Dendritic cell treated with granulocyte-macrophage colony-stimulating factor and Interleukin-4, amounts not matched to agents 40 ng/mL and 50 ng/mL, for 4 days (primary cell): Measurements from ENCODE around the gene NPTX1.
"Not testable (repeated sequence)": the region's sequence is repeated elsewhere in the genome, so short reads cannot be mapped to it uniquely, and the experiment has no call there.

Experiments
- H3K27ac Mint-ChIP-seq: one replicate; pipeline ENCODE4 v1.8.0; 2022; ENCODE audit warnings: mild to moderate bottlenecking, mixed read lengths
- H3K27me3 Mint-ChIP-seq: one replicate; pipeline ENCODE4 v1.8.0; 2022; ENCODE audit warnings: mild to moderate bottlenecking, mixed read lengths
- H3K36me3 Mint-ChIP-seq: one replicate; pipeline ENCODE4 v1.8.0; 2022; ENCODE audit warnings: low read depth, mixed read lengths
- H3K4me1 Mint-ChIP-seq: one replicate; pipeline ENCODE4 v1.8.0; 2022; ENCODE audit warnings: low read depth, mixed read lengths
- H3K4me3 Mint-ChIP-seq: one replicate; pipeline ENCODE4 v1.8.0; 2022; ENCODE audit warnings: mild to moderate bottlenecking, moderate library complexity, mixed read lengths
- H3K9me3 Mint-ChIP-seq: one replicate; pipeline ENCODE4 v1.8.0; 2022; ENCODE audit warnings: mixed read lengths
- intact Hi-C: fragments of 100-400 bp; cut with micrococcal nuclease; formaldehyde crosslinking; loops from one replicate; pipeline ENCODE4 v1.15.0; 2022

The NPTX1 gene

DNA sequence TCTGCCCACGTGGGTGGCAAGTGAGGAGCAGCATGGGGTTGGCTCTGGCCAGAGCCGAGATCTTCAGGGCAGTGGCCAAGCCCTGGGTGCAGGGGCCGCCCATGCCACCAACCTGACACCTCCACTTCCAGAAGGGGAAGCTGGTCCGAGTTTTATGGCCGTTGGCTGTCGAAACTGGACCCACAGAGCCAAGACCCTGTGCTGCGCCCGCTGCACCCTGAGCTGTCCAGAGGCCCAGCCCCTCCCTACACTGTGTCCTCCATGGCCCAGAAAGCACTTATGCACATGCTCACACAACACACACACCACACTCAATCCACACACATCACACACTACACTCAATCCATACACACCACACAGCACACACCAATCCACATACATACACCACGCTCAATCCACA, 34.4 kb upstream of the NPTX1 start:
- peaks cover 10% of the 10 kb centered on the region for H3K27me3 Mint-ChIP-seq
- no peak overlapping the region for H3K4me3 Mint-ChIP-seq
- intact Hi-C loops, result no loop called here
- no peak overlapping the region for H3K27ac Mint-ChIP-seq
- H3K4me1 Mint-ChIP-seq, result no peaks in the 10 kb centered on the region
- H3K9me3 Mint-ChIP-seq, result no peaks in the 10 kb centered on the region
- H3K36me3 Mint-ChIP-seq, result no peaks in the 10 kb centered on the region

DNA sequence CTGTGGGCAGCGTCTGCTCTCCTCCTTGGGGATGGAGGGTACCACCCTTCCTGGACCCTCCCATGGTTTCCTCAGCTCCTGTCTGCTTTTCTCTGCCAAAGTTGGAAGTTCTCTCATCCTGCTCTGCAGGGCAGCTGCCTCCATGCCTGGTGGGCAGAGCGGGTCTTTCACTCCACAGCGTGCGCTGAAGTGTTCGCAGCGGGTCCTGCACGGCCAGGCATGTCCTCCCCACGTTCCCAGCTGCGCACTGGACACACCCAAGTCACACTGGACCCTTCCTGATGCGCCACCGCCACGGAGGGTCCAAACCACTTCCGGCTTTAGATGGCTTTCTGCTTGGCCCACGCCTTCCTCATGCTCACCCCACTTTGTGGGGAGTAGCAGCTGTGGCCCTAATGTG, 33.7 kb upstream of the NPTX1 start:
- Mint-ChIP-seq H3K4me1 (no peaks in the 10 kb centered on the region), H3K27ac (no peak overlapping the region), H3K27me3 (peaks cover 13% of the 10 kb centered on the region), H3K36me3 (no peaks in the 10 kb centered on the region), H3K4me3 (no peak overlapping the region), H3K9me3 (no peaks in the 10 kb centered on the region)
- intact Hi-C loops, result no loop called here

DNA sequence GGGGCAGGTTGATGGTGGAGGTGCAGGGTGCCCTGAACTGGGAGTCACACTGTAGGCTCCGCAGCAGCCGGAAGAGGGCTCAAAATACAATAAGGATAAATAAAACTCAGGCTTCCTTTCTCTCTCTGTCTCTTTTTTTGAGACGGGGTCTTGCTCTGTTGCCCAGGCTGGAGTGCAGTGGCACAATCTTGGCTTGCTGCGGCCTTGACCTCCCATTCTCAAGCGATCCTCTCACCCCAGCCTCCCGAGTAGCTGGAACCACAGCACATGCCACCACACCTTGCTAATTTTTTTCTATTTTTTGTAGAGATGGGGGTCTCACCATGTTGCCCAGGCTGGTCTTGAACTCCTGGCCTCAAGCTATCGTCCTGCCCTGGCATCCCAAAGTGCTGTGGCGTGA, 32.9 kb upstream of the NPTX1 start:
- no peaks in the 10 kb centered on the region for H3K36me3 Mint-ChIP-seq
- H3K9me3 Mint-ChIP-seq, result no peaks in the 10 kb centered on the region
- intact Hi-C loops, result no loop called here
- H3K27me3 Mint-ChIP-seq, result peaks cover 18% of the 10 kb centered on the region
- H3K27ac Mint-ChIP-seq, result no peak overlapping the region
- no peak overlapping the region for H3K4me3 Mint-ChIP-seq
- no peaks in the 10 kb centered on the region for H3K4me1 Mint-ChIP-seq

- intact Hi-C loops, result no loop called here
- no peak overlapping the region for H3K27ac Mint-ChIP-seq
- H3K27me3 Mint-ChIP-seq, result peaks cover 19% of the 10 kb centered on the region
- no peak overlapping the region for H3K4me3 Mint-ChIP-seq
- H3K4me1 Mint-ChIP-seq, result no peaks in the 10 kb centered on the region
- H3K36me3 Mint-ChIP-seq, result no peaks in the 10 kb centered on the region
- no peaks in the 10 kb centered on the region for H3K9me3 Mint-ChIP-seq
These were observed 31.6 kb upstream of the NPTX1 start for GRCh38 chr17:80507965-80508364.

DNA sequence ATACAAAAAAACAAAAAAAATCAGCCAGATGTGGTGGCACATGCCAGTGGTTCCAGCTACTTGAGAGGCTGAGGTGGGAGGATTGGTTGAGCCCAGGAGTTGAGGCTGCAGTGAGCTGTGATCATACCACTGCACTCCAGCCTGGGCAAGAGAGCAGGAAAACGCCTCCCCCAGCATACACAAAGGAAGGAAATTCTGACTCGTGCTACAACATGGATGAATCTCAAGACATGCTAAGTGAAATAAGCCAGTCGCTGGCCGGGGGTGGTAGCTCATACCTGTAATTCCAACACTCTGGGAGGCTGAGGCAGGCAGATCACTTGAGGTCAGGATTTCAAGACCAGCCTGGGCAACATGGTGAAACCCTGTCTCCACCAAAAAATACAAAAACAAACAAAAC, 30.8 kb upstream of the NPTX1 start:
- H3K36me3 Mint-ChIP-seq, H3K9me3 Mint-ChIP-seq, H3K4me1 Mint-ChIP-seq, H3K4me3 Mint-ChIP-seq, intact Hi-C loops, H3K27ac Mint-ChIP-seq: not testable (repeated sequence)
- peaks cover 19% of the 10 kb centered on the region for H3K27me3 Mint-ChIP-seq

GRCh38 chr17:80504686-80505413, 28.4 kb upstream of the NPTX1 start:
- peaks cover 22% of the 10 kb centered on the region for H3K27me3 Mint-ChIP-seq
- intact Hi-C loops, result no loop called here
- no peaks in the 10 kb centered on the region for H3K36me3 Mint-ChIP-seq
- H3K9me3 Mint-ChIP-seq, result no peaks in the 10 kb centered on the region
- no peak overlapping the region for H3K27ac Mint-ChIP-seq
- H3K4me1 Mint-ChIP-seq, result no peaks in the 10 kb centered on the region
- H3K4me3 Mint-ChIP-seq, result no peak overlapping the region

DNA sequence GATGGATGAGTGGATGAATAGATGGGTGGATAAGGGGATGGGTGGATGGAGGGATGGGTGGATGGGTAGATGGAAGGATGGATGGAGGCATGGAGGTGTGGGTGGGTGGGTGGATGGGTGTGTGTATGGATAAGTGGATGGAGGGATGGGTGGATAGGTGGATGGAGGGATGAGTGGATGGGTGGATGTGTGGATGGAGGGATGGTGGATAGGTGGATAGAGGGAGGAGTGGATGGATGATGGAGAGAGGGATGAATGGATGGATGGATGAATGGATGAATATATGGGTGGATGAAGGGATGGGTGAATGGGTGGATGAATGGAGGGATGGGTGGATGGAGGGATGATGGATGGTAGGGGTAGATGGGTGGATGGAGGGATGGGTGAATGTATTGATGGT, 27.5 kb upstream of the NPTX1 start:
- H3K36me3 Mint-ChIP-seq, result no peaks in the 10 kb centered on the region

DNA sequence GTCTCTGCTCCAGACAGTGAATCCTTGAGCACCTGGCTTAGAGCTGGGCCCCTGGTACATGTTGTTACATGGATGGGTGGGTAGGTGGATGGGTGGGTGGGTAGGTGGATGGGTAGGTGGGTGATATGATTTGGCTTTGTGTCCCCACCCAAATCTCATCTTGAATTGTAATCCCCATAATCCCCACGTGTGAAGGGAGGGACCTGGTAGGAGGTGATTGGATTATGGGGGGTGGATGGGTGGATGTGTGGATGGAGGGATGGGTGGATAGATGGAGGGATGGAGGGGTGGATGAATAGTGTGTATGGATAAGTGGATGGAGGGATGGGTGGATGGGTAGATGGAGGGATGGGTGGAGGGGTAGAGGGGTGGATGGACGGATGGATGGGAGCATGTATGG, 26.6 kb upstream of the NPTX1 start:
- no peak overlapping the region for H3K4me3 Mint-ChIP-seq
- intact Hi-C loops, result no loop called here
- no peak overlapping the region for H3K27ac Mint-ChIP-seq
- H3K4me1 Mint-ChIP-seq, result no peaks in the 10 kb centered on the region
- peaks cover 25% of the 10 kb centered on the region for H3K27me3 Mint-ChIP-seq
- H3K36me3 Mint-ChIP-seq, result no peaks in the 10 kb centered on the region
- H3K9me3 Mint-ChIP-seq, result no peaks in the 10 kb centered on the region

More for the DNA sequence above, 27.5 kb upstream of the NPTX1 start:
- Mint-ChIP-seq H3K27ac (no peak overlapping the region), H3K9me3 (no peaks in the 10 kb centered on the region), H3K4me1 (no peaks in the 10 kb centered on the region), H3K4me3 (no peak overlapping the region), H3K27me3 (peaks cover 22% of the 10 kb centered on the region)
- intact Hi-C loops, result no loop called here

DNA sequence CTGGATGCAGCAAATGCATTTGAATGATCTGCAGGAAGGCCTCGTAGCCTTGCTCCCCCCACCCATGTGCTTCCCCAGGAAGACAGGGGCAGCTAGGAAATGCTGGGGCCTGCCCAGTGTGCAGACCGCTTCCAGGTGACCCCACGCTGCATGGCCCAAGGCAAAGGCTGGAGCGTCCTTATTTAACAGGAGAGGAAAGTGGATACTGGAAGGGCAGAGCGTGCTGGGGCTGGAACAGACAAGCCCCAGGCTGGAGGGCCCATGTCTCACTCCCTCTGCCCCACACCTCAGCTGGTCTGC, 26.1 kb upstream of the NPTX1 start:
- Mint-ChIP-seq H3K36me3 (no peaks in the 10 kb centered on the region), H3K9me3 (no peaks in the 10 kb centered on the region), H3K27me3 (peaks cover 29% of the 10 kb centered on the region), H3K4me1 (no peaks in the 10 kb centered on the region), H3K4me3 (no peak overlapping the region), H3K27ac (no peak overlapping the region)
- intact Hi-C loops, result no loop called here

DNA sequence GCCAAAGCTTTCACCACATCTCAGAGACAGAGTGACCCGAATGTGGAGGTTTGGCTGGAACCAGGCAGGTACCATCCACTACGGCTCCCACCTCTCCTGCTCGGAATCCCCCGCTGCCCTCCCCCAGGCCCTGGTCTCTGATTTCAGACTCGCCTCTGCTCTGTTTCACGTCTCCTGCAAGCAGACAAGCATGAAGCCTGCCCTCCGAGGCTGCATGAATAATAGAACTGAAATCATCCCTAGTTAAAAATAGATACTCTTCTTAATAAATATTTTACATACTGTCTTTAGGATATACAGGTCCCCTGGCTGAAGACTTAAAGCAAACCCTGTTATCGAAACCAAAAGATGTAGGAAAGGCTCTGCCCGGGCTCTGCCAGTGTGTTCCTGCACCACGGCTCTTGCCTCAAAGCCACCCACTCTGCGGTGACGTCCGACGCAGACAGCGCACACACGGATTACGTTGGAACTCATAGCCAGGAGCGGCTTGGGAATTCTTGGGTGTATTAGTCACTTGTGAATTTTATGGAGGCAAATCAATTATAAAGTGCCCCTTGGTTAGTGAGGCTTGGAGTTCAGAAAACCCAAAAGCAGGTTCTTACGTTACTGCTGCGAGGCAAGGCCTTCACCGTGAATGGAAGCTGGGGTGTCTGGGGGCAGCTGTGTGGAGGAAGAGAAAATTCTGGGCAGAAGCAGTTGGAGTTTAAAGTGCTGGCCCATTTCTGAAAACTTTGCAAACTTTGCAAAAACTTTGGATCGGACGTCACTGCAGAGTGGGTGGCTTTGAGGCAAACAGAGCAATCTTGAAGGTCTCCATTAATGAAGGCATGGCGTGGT, 25.6 kb upstream of the NPTX1 start:
- H3K27ac Mint-ChIP-seq, result no peak overlapping the region
- intact Hi-C loops, result no loop called here
- no peaks in the 10 kb centered on the region for H3K36me3 Mint-ChIP-seq
- no peaks in the 10 kb centered on the region for H3K9me3 Mint-ChIP-seq
- no peak overlapping the region for H3K4me3 Mint-ChIP-seq
- H3K27me3 Mint-ChIP-seq, result peaks cover 29% of the 10 kb centered on the region
- no peaks in the 10 kb centered on the region for H3K4me1 Mint-ChIP-seq

DNA sequence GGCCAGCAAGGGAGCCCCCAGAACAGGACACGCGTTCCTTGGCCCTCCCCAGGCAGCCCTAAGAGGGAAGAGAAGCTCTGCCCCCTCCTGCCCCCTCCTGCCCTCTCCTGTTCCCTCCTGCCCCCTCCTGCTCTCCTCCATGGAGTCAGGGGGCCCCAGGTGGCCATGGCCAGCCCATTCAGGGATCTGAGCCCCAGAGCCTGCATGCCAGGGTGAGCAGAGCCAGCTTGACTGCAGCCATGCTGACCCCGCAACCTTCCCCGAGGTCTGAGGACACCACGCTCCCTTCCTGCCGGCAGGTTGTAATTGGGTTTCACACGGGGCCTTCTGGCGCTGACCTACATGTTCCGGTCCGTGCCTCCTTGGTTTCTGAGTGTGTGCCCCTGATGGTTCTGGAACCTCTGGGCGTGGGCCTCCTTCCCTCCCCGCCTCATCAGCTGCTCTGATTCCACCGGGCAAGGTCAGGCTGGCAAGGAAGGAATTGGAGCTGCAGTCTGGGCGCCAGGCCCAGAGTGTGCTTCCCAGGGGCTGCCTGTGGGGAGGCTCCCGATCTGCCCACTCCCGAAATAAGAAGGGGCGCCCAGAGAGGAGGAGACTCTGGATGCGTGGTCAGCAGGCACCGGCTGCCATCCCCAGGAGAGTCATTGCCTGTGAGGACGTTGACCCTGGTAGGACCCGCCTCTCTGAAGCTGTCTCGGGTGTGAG, 23.7 kb upstream of the NPTX1 start:
- Mint-ChIP-seq H3K9me3 (no peaks in the 10 kb centered on the region), H3K4me1 (no peaks in the 10 kb centered on the region), H3K27me3 (peaks cover 33% of the 10 kb centered on the region), H3K4me3 (no peak overlapping the region), H3K27ac (no peak overlapping the region), H3K36me3 (no peaks in the 10 kb centered on the region)
- intact Hi-C loops, result no loop called here

DNA sequence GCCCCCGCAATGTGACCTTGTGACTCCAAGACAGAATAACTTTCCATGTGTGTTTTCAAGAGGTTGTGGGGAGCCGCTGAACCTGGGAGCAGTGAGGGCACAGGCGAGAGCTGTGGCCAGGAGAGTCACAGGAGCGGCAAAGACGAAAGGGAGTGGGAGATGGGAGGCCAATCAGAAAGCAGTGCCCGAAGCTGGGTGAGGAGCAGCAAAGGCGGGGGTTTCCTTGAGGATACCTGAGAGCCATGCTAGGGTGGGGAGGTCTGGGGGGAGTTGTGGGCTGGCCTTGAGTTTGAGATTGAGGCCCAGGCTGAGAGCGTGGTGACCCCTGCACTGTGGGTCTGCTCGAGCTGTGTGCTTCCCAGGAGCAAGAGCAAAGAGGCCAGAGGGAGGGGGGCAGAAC, 23.2 kb upstream of the NPTX1 start:
- no peak overlapping the region for H3K27ac Mint-ChIP-seq

GRCh38 chr17:80498920-80499410, 22.6 kb upstream of the NPTX1 start:
- H3K4me3 Mint-ChIP-seq, result no peak overlapping the region
- no peaks in the 10 kb centered on the region for H3K9me3 Mint-ChIP-seq
- H3K4me1 Mint-ChIP-seq, result no peaks in the 10 kb centered on the region
- H3K27me3 Mint-ChIP-seq, result peaks cover 25% of the 10 kb centered on the region
- no peak overlapping the region for H3K27ac Mint-ChIP-seq
- H3K36me3 Mint-ChIP-seq, result no peaks in the 10 kb centered on the region
- intact Hi-C loops, result no loop called here

More for the DNA sequence above, 23.2 kb upstream of the NPTX1 start:
- H3K4me3 Mint-ChIP-seq, result no peak overlapping the region
- no peaks in the 10 kb centered on the region for H3K4me1 Mint-ChIP-seq
- no peaks in the 10 kb centered on the region for H3K36me3 Mint-ChIP-seq
- no peaks in the 10 kb centered on the region for H3K9me3 Mint-ChIP-seq
- intact Hi-C loops, result no loop called here
- H3K27me3 Mint-ChIP-seq, result peaks cover 31% of the 10 kb centered on the region

GRCh38 chr17:80498242-80498919, 22.0 kb upstream of the NPTX1 start:
- Mint-ChIP-seq H3K4me1 (no peaks in the 10 kb centered on the region), H3K36me3 (no peaks in the 10 kb centered on the region), H3K4me3 (no peak overlapping the region), H3K9me3 (no peaks in the 10 kb centered on the region), H3K27me3 (peaks cover 25% of the 10 kb centered on the region), H3K27ac (no peak overlapping the region)
- intact Hi-C loops, result no loop called here
